Mesenchymal stem cell (in vitro differentiated cells and primary cell): Measurements from ENCODE around the gene MARCHF3.
"Not testable (repeated sequence)": the region's sequence is repeated elsewhere in the genome, so short reads cannot be mapped to it uniquely, and the experiment has no call there.

Experiments used
- DNase-seq: peaks from one replicate; pipeline ENCODE4 v3.0.0-alpha.2; 2013
- H2AFZ ChIP-seq: one replicate; pipeline ENCODE4 v1.6.1; 2013; ENCODE audit warnings: low read depth, mild to moderate bottlenecking, control low read depth, inconsistent platforms, low read length, moderate library complexity
- H2AK5ac ChIP-seq: 2 replicates; pipeline ENCODE4 v1.6.1; 2013; ENCODE audit warnings: low read length, moderate library complexity, mild to moderate bottlenecking, inconsistent platforms; ENCODE audit not compliant: severe bottlenecking
- H2BK120ac ChIP-seq: one replicate; pipeline ENCODE4 v1.6.1; 2013; ENCODE audit warnings: low read depth, mild to moderate bottlenecking, inconsistent platforms, low read length, moderate library complexity
- H2BK12ac ChIP-seq, 2 experiments: one replicate each; pipeline ENCODE4 v1.6.1; 2013; ENCODE audit warnings: inconsistent platforms in 2 of 2, low read length in 2 of 2, mild to moderate bottlenecking in 2 of 2, moderate library complexity in 2 of 2, control low read depth in 1 of 2
- H2BK15ac ChIP-seq: one replicate; pipeline ENCODE4 v1.6.1; 2013; ENCODE audit warnings: mild to moderate bottlenecking, low read depth, inconsistent platforms; ENCODE audit not compliant: poor library complexity, severe bottlenecking
- H2BK5ac ChIP-seq: 2 replicates; pipeline ENCODE4 v1.6.1; 2013; ENCODE audit warnings: low read depth, mild to moderate bottlenecking, low read length, control low read depth, inconsistent platforms; ENCODE audit not compliant: poor library complexity, severe bottlenecking
- H3K14ac ChIP-seq, 2 experiments: one replicate each; pipeline ENCODE4 v1.6.1; 2013; ENCODE audit warnings: inconsistent platforms in 2 of 2, low read length in 2 of 2, control low read depth in 1 of 2, mild to moderate bottlenecking in 1 of 2, moderate library complexity in 1 of 2
- H3K18ac ChIP-seq, 2 experiments: one replicate each; pipeline ENCODE4 v1.6.1; 2013; ENCODE audit warnings: inconsistent platforms in 2 of 2, low read length in 2 of 2, control low read depth in 1 of 2, low read depth in 1 of 2, mild to moderate bottlenecking in 1 of 2
- H3K23ac ChIP-seq, 2 experiments: one replicate each; pipeline ENCODE4 v1.6.1; 2013; ENCODE audit warnings: inconsistent platforms in 2 of 2, low read length in 2 of 2, mild to moderate bottlenecking in 2 of 2, moderate library complexity in 2 of 2, control low read depth in 1 of 2
- H3K27ac ChIP-seq: 2 replicates; pipeline ENCODE4 v1.5.1; 2013; ENCODE audit warnings: mild to moderate bottlenecking, moderate library complexity, low read length, control low read depth, inconsistent platforms; ENCODE audit not compliant: poor library complexity, severe bottlenecking
- H3K27me3 ChIP-seq, 2 experiments: 2 replicates each; pipeline versions ENCODE4 v1.6.1 to v1.7.0; 2013; ENCODE audit warnings: low read length in 2 of 2, mild to moderate bottlenecking in 2 of 2, moderate library complexity in 2 of 2, control low read depth in 1 of 2, inconsistent platforms in 1 of 2; ENCODE audit not compliant: control insufficient read depth in 1 of 2, insufficient read depth in 1 of 2
- H3K36me3 ChIP-seq, 2 experiments: 2 replicates each; pipeline versions ENCODE4 v1.6.1 to v1.7.0; 2013; ENCODE audit warnings: low read length in 2 of 2, control low read depth in 1 of 2, inconsistent platforms in 1 of 2, low read depth in 1 of 2, mild to moderate bottlenecking in 1 of 2; ENCODE audit not compliant: insufficient read depth in 2 of 2, control insufficient read depth in 1 of 2
- H3K4ac ChIP-seq, 2 experiments: one replicate each; pipeline ENCODE4 v1.6.1; 2013; ENCODE audit warnings: inconsistent platforms in 2 of 2, low read length in 2 of 2, mild to moderate bottlenecking in 2 of 2, moderate library complexity in 2 of 2, control low read depth in 1 of 2, low read depth in 1 of 2
- H3K4me1 ChIP-seq: 2 replicates; pipeline ENCODE4 v1.6.1; 2013; ENCODE audit warnings: low read depth, low read length, control low read depth; ENCODE audit not compliant: control insufficient read depth, insufficient read depth
- H3K4me2 ChIP-seq: 2 replicates; pipeline ENCODE4 v1.6.1; 2013; ENCODE audit warnings: low read length, mild to moderate bottlenecking, inconsistent platforms; ENCODE audit not compliant: poor library complexity, severe bottlenecking
- H3K4me3 ChIP-seq, 2 experiments: 2 replicates each; pipeline versions ENCODE4 v1.5.1 to v1.7.0; 2013; ENCODE audit warnings: low read length in 2 of 2, mild to moderate bottlenecking in 2 of 2, control low read depth in 1 of 2, low read depth in 1 of 2; ENCODE audit not compliant: insufficient read depth in 1 of 2
- H3K79me1 ChIP-seq: replicated peaks from 2 replicates; pipeline ENCODE4 v1.6.1; 2013; ENCODE audit warnings: mild to moderate bottlenecking, control low read depth, low read length, inconsistent platforms; ENCODE audit not compliant: poor library complexity, severe bottlenecking
- H3K9ac ChIP-seq: 2 replicates; pipeline ENCODE4 v1.7.0; 2013; ENCODE audit warnings: mild to moderate bottlenecking, low read length, moderate library complexity
- H3K9me3 ChIP-seq: 2 replicates; pipeline ENCODE4 v1.7.0; 2013; ENCODE audit warnings: mild to moderate bottlenecking, low read length; ENCODE audit not compliant: control insufficient read depth
- H4K8ac ChIP-seq: one replicate; pipeline ENCODE4 v1.6.1; 2013; ENCODE audit warnings: inconsistent platforms, mild to moderate bottlenecking, low read length, moderate library complexity
- H4K91ac ChIP-seq: one replicate; pipeline ENCODE4 v1.6.1; 2013; ENCODE audit warnings: mild to moderate bottlenecking, low read length, inconsistent platforms
- WGBS: methylation state at CpG from one replicate; pipeline ENCODE4 v1.1.7; 2013; ENCODE audit warnings: mixed read lengths; 5-methylcytosine and 5-hydroxymethylcytosine counted together

The MARCHF3 gene

DNA sequence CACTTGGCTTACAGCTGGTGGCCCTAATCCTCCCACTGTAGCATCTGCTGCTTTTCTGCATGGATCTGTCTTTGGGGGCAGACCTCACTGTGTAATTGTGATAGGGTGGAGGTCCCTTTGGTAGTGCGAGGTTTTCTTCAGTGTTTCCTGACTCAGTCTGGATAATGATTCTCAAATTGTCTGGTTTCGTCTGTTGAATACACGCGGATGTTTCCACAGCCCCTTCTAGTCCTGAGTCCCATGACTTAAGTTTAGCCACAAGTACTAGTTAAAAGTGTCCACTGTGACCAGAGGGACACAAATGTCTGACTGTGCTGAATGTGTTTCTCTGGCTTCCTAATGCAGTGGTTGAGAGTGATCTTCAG, 182.9 kb downstream of the MARCHF3 start:
- Histone ChIP-seq H3K9me3 (no peaks in the 10 kb centered on the region), H2BK15ac (no peak overlapping the region), H3K4me1 (peaks cover 3% of the 10 kb centered on the region), H2BK120ac (no peak overlapping the region), H2AK5ac (peak overlapping the region; percentile 67), H3K36me3 (no peaks in the 10 kb centered on the region), H2BK12ac (no peak overlapping the region), H2BK5ac (no peak overlapping the region), H3K18ac (peak overlapping the region; percentile 33 to 34), H3K4me3 (peak overlapping the region in 1 of 2 experiments; percentile 35), H3K27me3 (no peaks in the 10 kb centered on the region), H3K14ac (no peak overlapping the region), H3K23ac (no peak overlapping the region), H3K9ac (peak overlapping the region; percentile 50), H3K79me1 (peaks cover 1% of the 10 kb centered on the region), H2AFZ (no peak overlapping the region), H3K27ac (no peak overlapping the region), H4K8ac (peak overlapping the region; percentile 82), H3K4me2 (no peak overlapping the region), H4K91ac (peak overlapping the region; percentile 15), H3K4ac (no peak overlapping the region)
- no peak for DNase-seq
- WGBS, result 90% methylated on average over 4 of the region's 4 CpGs

DNA sequence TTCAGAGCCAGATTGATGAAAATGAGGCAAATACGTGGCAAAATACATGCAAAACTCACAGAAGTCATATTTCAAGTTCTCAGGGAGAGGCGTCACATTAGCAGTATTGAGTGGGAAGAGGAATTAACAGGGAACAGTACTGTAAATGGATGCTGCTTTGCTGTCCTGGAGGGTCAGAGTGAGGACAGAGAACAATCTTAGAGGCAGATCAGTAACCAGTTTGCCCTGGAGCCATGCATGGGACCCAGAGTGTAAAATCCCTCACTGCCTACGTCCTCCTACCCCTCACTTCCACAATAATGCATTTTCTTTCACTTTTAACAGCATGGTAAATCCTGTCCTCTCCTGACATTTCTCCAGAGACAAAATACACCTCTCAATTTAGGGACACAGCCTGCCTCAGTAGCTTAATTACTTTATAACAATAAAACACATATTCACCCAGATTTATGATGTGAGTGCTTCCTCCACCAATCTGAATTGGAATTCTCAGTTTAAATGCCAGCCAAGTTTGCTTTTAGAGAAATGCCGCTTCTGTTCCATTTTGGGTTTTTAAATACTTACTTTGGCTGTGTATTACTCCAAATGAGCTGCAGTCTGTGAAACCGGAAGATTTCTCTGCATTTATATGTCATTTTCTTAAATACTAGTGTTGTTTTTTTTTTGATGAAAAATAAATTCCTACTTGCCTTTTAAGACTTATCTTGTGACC, 183.5 kb downstream of the MARCHF3 start:
- no peak overlapping the region for H3K4ac ChIP-seq
- peaks cover 1% of the 10 kb centered on the region for H3K79me1 ChIP-seq
- H3K4me3 ChIP-seq, result peak overlapping the region in 1 of 2 experiments; percentile 35
- no peaks in the 10 kb centered on the region for H3K36me3 ChIP-seq
- H4K91ac ChIP-seq, result no peak overlapping the region
- 91% methylated on average over 4 of the region's 5 CpGs for WGBS
- H2BK120ac ChIP-seq, result no peak overlapping the region
- H3K27ac ChIP-seq, result no peak overlapping the region
- H3K4me1 ChIP-seq, result peaks cover 3% of the 10 kb centered on the region
- H3K14ac ChIP-seq, result no peak overlapping the region
- H3K18ac ChIP-seq, result no peak overlapping the region
- H3K9ac ChIP-seq, result peak overlapping the region; percentile 50
- no peak overlapping the region for H3K23ac ChIP-seq
- no peak overlapping the region for H2AK5ac ChIP-seq
- no peak overlapping the region for H4K8ac ChIP-seq
- no peak for DNase-seq
- H2BK15ac ChIP-seq, result no peak overlapping the region
- H3K27me3 ChIP-seq, result no peaks in the 10 kb centered on the region
- H2BK5ac ChIP-seq, result no peak overlapping the region
- no peak overlapping the region for H2BK12ac ChIP-seq
- no peak overlapping the region for H3K4me2 ChIP-seq
- H2AFZ ChIP-seq, result no peak overlapping the region
- no peaks in the 10 kb centered on the region for H3K9me3 ChIP-seq

DNA sequence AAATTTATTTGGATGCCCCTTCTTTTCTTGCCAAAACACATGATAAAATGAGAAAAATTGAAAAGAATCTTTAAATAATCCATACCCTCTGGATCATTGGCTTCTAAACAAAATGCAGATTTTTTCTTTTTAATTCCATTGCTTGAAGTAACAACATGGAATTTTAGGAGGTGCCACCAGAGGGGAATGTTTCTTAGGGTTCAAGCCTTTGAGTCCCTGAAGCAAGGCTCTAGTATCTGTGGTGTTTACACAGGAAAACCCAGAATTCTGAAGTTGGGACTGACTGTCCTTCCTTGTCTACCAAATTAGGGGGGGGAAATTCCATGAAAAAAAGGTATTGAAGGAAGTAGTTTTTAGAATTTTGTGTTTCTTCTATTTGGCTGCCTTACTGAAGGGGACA, 184.0 kb downstream of the MARCHF3 start:
- no peak overlapping the region for H3K14ac ChIP-seq
- H3K27ac ChIP-seq, result no peak overlapping the region
- no peak overlapping the region for H4K91ac ChIP-seq
- no peak overlapping the region for H2AK5ac ChIP-seq
- no peak overlapping the region for H3K23ac ChIP-seq
- H4K8ac ChIP-seq, result no peak overlapping the region
- no peaks in the 10 kb centered on the region for H3K9me3 ChIP-seq
- no peak overlapping the region for H3K4ac ChIP-seq
- H2BK12ac ChIP-seq, result no peak overlapping the region
- no peak overlapping the region for H2BK120ac ChIP-seq
- no peak overlapping the region for H2AFZ ChIP-seq
- peaks cover 1% of the 10 kb centered on the region for H3K4me1 ChIP-seq
- H3K27me3 ChIP-seq, result no peaks in the 10 kb centered on the region
- H3K18ac ChIP-seq, result no peak overlapping the region
- H3K36me3 ChIP-seq, result no peaks in the 10 kb centered on the region
- no peak for DNase-seq
- H2BK5ac ChIP-seq, result no peak overlapping the region
- no peak overlapping the region for H2BK15ac ChIP-seq
- no peak overlapping the region for H3K4me2 ChIP-seq
- H3K9ac ChIP-seq, result peak overlapping the region; percentile 52
- H3K4me3 ChIP-seq, result peak overlapping the region in 1 of 2 experiments; percentile 35
- peaks cover 1% of the 10 kb centered on the region for H3K79me1 ChIP-seq

DNA sequence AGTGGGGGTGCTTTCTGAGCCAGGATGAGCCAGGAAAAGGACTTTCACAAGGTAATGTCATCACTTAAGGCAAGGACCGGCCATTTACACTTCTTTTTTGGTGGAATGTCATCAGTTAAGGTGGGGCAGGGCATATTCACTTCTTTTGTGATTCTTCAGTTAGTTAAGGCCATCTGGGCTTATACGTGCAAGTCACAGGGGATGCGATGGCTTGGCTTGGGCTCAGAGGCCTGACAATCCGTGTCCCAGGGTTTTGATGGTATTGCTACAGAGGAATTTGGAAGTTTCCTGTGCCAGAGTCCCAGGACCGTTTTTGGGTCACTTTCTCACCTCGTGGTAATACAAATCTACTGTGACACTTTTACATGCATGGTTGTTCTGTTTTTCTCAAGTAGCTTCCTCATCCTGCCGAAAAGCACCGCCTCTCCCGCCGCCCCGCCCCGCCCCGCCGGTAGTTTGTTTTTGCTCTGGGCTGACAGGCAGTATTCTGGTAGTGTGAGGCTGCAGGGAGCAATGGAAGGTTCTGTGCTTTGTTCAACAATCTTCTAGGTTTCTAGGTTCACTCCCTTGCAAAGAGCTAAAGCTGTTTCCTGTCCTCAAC, 184.8 kb downstream of the MARCHF3 start:
- not testable (repeated sequence) for H2BK5ac ChIP-seq, DNase-seq, H3K23ac ChIP-seq, H2BK15ac ChIP-seq, H3K4me1 ChIP-seq, H3K4me3 ChIP-seq, H3K4me2 ChIP-seq, H3K14ac ChIP-seq, H3K79me1 ChIP-seq, H4K91ac ChIP-seq, H3K4ac ChIP-seq, H3K9me3 ChIP-seq, H3K36me3 ChIP-seq, H3K27ac ChIP-seq, H3K27me3 ChIP-seq, H2BK120ac ChIP-seq, H2BK12ac ChIP-seq, H2AK5ac ChIP-seq
- peak overlapping the region; percentile 52 for H3K9ac ChIP-seq
- peak overlapping the region in 1 of 2 experiments; percentile 52 for H3K18ac ChIP-seq
- H2AFZ ChIP-seq, result peak overlapping the region; percentile 71
- WGBS, result 25% methylated on average over 13 of the region's 14 CpGs
- H4K8ac ChIP-seq, result peak overlapping the region; percentile 5
